Measurements from ENCODE around the gene NFATC2IP. TPM values are rescaled to one million over a fixed set of nuclear protein-coding genes. Genes with fewer than 3 reads are reported as not detected.

The NFATC2IP gene
- total and polyA plus RNA-seq, 2 donors (not counting 1 experiment from before 2014, with no cell fraction given): 96.4 to 102 TPM

DNA sequence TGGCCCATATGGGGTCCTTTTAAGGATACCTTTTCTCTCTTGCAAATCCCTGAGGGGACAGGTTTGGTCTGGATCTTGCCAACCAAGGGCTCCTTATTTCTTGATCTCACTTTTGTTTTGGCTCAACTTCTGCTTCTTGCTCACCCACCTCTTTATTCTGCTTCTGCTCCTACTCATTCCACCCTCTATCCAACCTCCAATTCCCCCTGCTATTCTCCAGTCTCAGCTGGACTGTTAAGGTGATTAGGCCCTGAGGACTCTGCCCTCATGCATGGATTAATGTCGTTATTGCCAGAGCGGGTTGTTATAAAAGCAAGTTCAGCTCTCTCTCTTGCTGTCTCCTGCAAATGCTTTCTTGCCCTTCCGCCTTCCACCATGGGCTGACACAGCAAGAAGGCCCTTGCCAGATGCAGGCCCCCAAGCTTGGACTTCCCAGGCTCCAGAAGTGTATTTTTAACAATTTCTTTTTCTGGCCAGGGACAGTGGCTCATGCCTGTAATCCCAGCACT is 63.9 kb downstream of the NFATC2IP start:
- no peaks in the 10 kb centered on the region for H3K27me3 Mint-ChIP-seq
- DNase-seq (no peak), ATAC-seq (ENCODE audit: low read depth) (no peak)
- Histone ChIP-seq H3K79me2 (ENCODE audit: control insufficient read depth, insufficient read depth, low read length) (no peaks in the 10 kb centered on the region), H3K27me3 (replicated peaks in 1 of 4; ENCODE audit: control extremely low read depth in 1 of 4, control insufficient read depth in 3 of 4, insufficient read depth in 4 of 4, low read length in 3 of 4) (no peaks in the 10 kb centered on the region), H2AFZ (ENCODE audit: insufficient read depth, low read depth, low read length, poor library complexity, severe bottlenecking) (no peak overlapping the region), H3K4me1 (ENCODE audit: control insufficient read depth in 2 of 2, insufficient read depth in 2 of 2, low read length in 2 of 2) (no peaks in the 10 kb centered on the region), H3K4me3 (ENCODE audit: control extremely low read depth in 1 of 5, extremely low read depth in 1 of 5, insufficient read depth in 1 of 5, low read depth in 2 of 5, low read length in 4 of 5) (no peak overlapping the region), H4K20me1 (ENCODE audit: control insufficient read depth, insufficient read depth, low read length, poor library complexity, severe bottlenecking) (no peaks in the 10 kb centered on the region), H3K36me3 (replicated peaks in 1 of 2; ENCODE audit: control extremely low read depth in 1 of 2, control insufficient read depth in 1 of 2, extremely low read depth in 1 of 2, insufficient read depth in 2 of 2, low read length in 1 of 2) (no peaks in the 10 kb centered on the region), H3K4me2 (replicated peaks; ENCODE audit: low read depth, low read length, poor library complexity, severe bottlenecking) (no peak overlapping the region), H3K27ac (ENCODE audit: low read length in 2 of 2) (no peak overlapping the region), H3K9ac (ENCODE audit: low read length) (no peak overlapping the region), H3K9me3 (ENCODE audit: control extremely low read depth in 1 of 3, control insufficient read depth in 2 of 3, insufficient read depth in 1 of 3, low read length in 2 of 3) (no peaks in the 10 kb centered on the region)
- intact Hi-C loops (cut with micrococcal nuclease): no loop called here
- POLR2A ChIA-PET: no interaction called here
- H3K27ac Mint-ChIP-seq: no peak overlapping the region
- H3K4me1 Mint-ChIP-seq: no peaks in the 10 kb centered on the region
- no peaks in the 10 kb centered on the region for H3K9me3 Mint-ChIP-seq (ENCODE audit: insufficient read depth)
- TF ChIP-seq EZH2 (IDR thresholded peaks at IDR 0.05; ENCODE audit: borderline replicate concordance, insufficient read depth, low read depth, low read length, poor library complexity, severe bottlenecking): no peak
- no peak for TF ChIP-seq CTCF (IDR thresholded peaks at IDR 0.05)
- CTCF ChIA-PET: no interaction called here
- WGBS (ENCODE audit: insufficient coverage): 97% methylated on average over 3 of the region's 3 CpGs
- no peak overlapping the region for H3K4me3 Mint-ChIP-seq

Other genes starting within 250 kb of the NFATC2IP start
- 353 and 372 TPM in 2 replicates for gene EIF3C, start 239.5 kb upstream of the NFATC2IP start, total RNA-seq
- 97.8 and 126 TPM in 2 replicates for gene EIF3C, start 239.5 kb upstream of the NFATC2IP start, polyA plus RNA-seq
- 12.6 and 13.4 TPM in 2 replicates for gene NPIPB9, start 199.2 kb upstream of the NFATC2IP start, total RNA-seq
- gene NPIPB9, start 199.2 kb upstream of the NFATC2IP start, polyA plus RNA-seq: 1.3 and 3.4 TPM in 2 replicates
- 274 and 289 TPM in 2 replicates for gene ATXN2L, start 127.9 kb upstream of the NFATC2IP start, total RNA-seq
- 134 and 157 TPM in 2 replicates for gene ATXN2L, start 127.9 kb upstream of the NFATC2IP start, polyA plus RNA-seq
- 129 and 143 TPM in 2 replicates for gene TUFM, start 104.6 kb upstream of the NFATC2IP start, total RNA-seq
- 126 and 160 TPM in 2 replicates for gene TUFM, start 104.6 kb upstream of the NFATC2IP start, polyA plus RNA-seq
- gene SH2B1, start 87.1 kb upstream of the NFATC2IP start, total RNA-seq: 118 and 120 TPM in 2 replicates
- 94.2 and 118 TPM in 2 replicates for gene SH2B1, start 87.1 kb upstream of the NFATC2IP start, polyA plus RNA-seq
- gene ATP2A1, start 72.4 kb upstream of the NFATC2IP start, total RNA-seq: 0.84 and 1.1 TPM in 2 replicates
- gene ATP2A1, start 72.4 kb upstream of the NFATC2IP start, polyA plus RNA-seq: 0.22 and 0.31 TPM in 2 replicates
- 132 and 136 TPM in 2 replicates for gene RABEP2, start 25.7 kb upstream of the NFATC2IP start, total RNA-seq
- gene RABEP2, start 25.7 kb upstream of the NFATC2IP start, polyA plus RNA-seq: 178 and 226 TPM in 2 replicates
- gene CD19, start 19.0 kb upstream of the NFATC2IP start, total RNA-seq: 303 and 306 TPM in 2 replicates
- gene CD19, start 19.0 kb upstream of the NFATC2IP start, polyA plus RNA-seq: 478 and 548 TPM in 2 replicates
- 36.4 and 37.8 TPM in 2 replicates for gene SPNS1, start 23.8 kb downstream of the NFATC2IP start, total RNA-seq
- 43.3 and 47.6 TPM in 2 replicates for gene SPNS1, start 23.8 kb downstream of the NFATC2IP start, polyA plus RNA-seq
- gene LAT, start 34.1 kb downstream of the NFATC2IP start, total RNA-seq: 10.6 and 11.5 TPM in 2 replicates
- 12.2 and 20.1 TPM in 2 replicates for gene LAT, start 34.1 kb downstream of the NFATC2IP start, polyA plus RNA-seq